H9 (cell line): ENCODE measurements around the gene LMLN. TPM values are rescaled to one million over a fixed set of nuclear protein-coding genes. Genes with fewer than 3 reads are reported as not detected.

ENCODE experiments used
- DNase-seq: peaks from one replicate; pipeline ENCODE4 v3.0.0-alpha.2; 2017
- H2AFZ ChIP-seq: one replicate; pipeline ENCODE4 v1.6.1; 2013; ENCODE audit warnings: mild to moderate bottlenecking, low read length, control low read depth, moderate library complexity
- H2AK5ac ChIP-seq: 2 replicates; pipeline ENCODE4 v1.6.1; 2013; ENCODE audit warnings: low read length, control low read depth, mixed read lengths; ENCODE audit not compliant: insufficient read length
- H2BK120ac ChIP-seq: one replicate; pipeline ENCODE4 v1.6.1; 2013; ENCODE audit warnings: low read depth, mild to moderate bottlenecking, low read length, control low read depth, inconsistent platforms; ENCODE audit not compliant: poor library complexity, severe bottlenecking
- H2BK12ac ChIP-seq: 2 replicates; pipeline ENCODE4 v1.6.1; 2013; ENCODE audit warnings: low read length, control low read depth, mixed read lengths, low read depth; ENCODE audit not compliant: insufficient read length
- H2BK15ac ChIP-seq: 2 replicates; pipeline ENCODE4 v1.6.1; 2013; ENCODE audit warnings: low read depth, low read length, control low read depth
- H2BK20ac ChIP-seq: one replicate; pipeline ENCODE4 v1.6.1; 2013; ENCODE audit warnings: low read depth, mild to moderate bottlenecking, low read length, control low read depth, inconsistent platforms; ENCODE audit not compliant: poor library complexity, severe bottlenecking
- H2BK5ac ChIP-seq: 2 replicates; pipeline ENCODE4 v1.6.1; 2013; ENCODE audit warnings: low read length, control low read depth, mixed read lengths; ENCODE audit not compliant: insufficient read length
- H3K14ac ChIP-seq: 2 replicates; pipeline ENCODE4 v1.6.1; 2013; ENCODE audit warnings: low read length, control low read depth; ENCODE audit not compliant: insufficient read depth
- H3K18ac ChIP-seq: 2 replicates; pipeline ENCODE4 v1.6.1; 2013; ENCODE audit warnings: low read depth, mild to moderate bottlenecking, mixed read lengths, low read length, control low read depth; ENCODE audit not compliant: insufficient read length
- H3K23ac ChIP-seq: 2 replicates; pipeline ENCODE4 v1.6.1; 2013; ENCODE audit warnings: low read length, control low read depth, mixed read lengths, low read depth; ENCODE audit not compliant: insufficient read length
- H3K23me2 ChIP-seq: 2 replicates; pipeline ENCODE4 v1.6.1; 2013; ENCODE audit warnings: low read depth, mild to moderate bottlenecking, mixed read lengths, low read length, control low read depth; ENCODE audit not compliant: insufficient read length, poor library complexity, severe bottlenecking
- H3K27ac ChIP-seq: 2 replicates; pipeline ENCODE4 v1.5.1; 2013; ENCODE audit warnings: low read length, control low read depth, mixed read lengths, low read depth; ENCODE audit not compliant: insufficient read length
- H3K27me3 ChIP-seq: 2 replicates; pipeline ENCODE4 v1.6.1; 2013; ENCODE audit warnings: low read length, control low read depth, inconsistent platforms; ENCODE audit not compliant: insufficient read depth
- H3K4ac ChIP-seq: 2 replicates; pipeline ENCODE4 v1.6.1; 2013; ENCODE audit warnings: low read depth, mild to moderate bottlenecking, control low read depth, inconsistent platforms, low read length, moderate library complexity
- H3K4me1 ChIP-seq: 2 replicates; pipeline ENCODE4 v1.6.1; 2013; ENCODE audit warnings: low read length, control low read depth, inconsistent platforms; ENCODE audit not compliant: insufficient read depth
- H3K4me2 ChIP-seq: 2 replicates; pipeline ENCODE4 v1.6.1; 2013; ENCODE audit warnings: low read length, control low read depth, mixed read lengths; ENCODE audit not compliant: insufficient read length, insufficient read depth
- H3K56ac ChIP-seq: 2 replicates; pipeline ENCODE4 v1.6.1; 2013; ENCODE audit warnings: low read depth, mild to moderate bottlenecking, mixed read lengths, low read length, control low read depth; ENCODE audit not compliant: insufficient read length
- H3K79me1 ChIP-seq: 2 replicates; pipeline ENCODE4 v1.6.1; 2013; ENCODE audit warnings: low read depth, mild to moderate bottlenecking, moderate library complexity, low read length, control low read depth, inconsistent platforms; ENCODE audit not compliant: insufficient read depth, poor library complexity, severe bottlenecking
- H3K79me2 ChIP-seq: 2 replicates; pipeline ENCODE4 v1.6.1; 2013; ENCODE audit warnings: low read length, control low read depth, inconsistent platforms; ENCODE audit not compliant: insufficient read depth
- H3K9ac ChIP-seq: 2 replicates; pipeline ENCODE4 v1.6.1; 2013; ENCODE audit warnings: low read length, control low read depth, mixed read lengths; ENCODE audit not compliant: insufficient read length; ENCODE audit errors: extremely low read depth
- H3K9me3 ChIP-seq: one replicate; pipeline ENCODE4 v1.6.1; 2013; ENCODE audit warnings: low read depth, low read length, inconsistent platforms; ENCODE audit not compliant: control insufficient read depth
- H3T11ph ChIP-seq: one replicate; pipeline ENCODE4 v1.6.1; 2013; ENCODE audit warnings: mild to moderate bottlenecking, low read length, control low read depth, inconsistent platforms
- H4K20me1 ChIP-seq: one replicate; pipeline ENCODE4 v1.6.1; 2013; ENCODE audit not compliant: control insufficient read depth, insufficient read length, insufficient read depth
- H4K5ac ChIP-seq: 2 replicates; pipeline ENCODE4 v1.6.1; 2013; ENCODE audit warnings: low read depth, mild to moderate bottlenecking, mixed read lengths, low read length, control low read depth; ENCODE audit not compliant: insufficient read length
- H4K8ac ChIP-seq: replicated peaks from 2 replicates; pipeline ENCODE4 v1.6.1; 2013; ENCODE audit warnings: low read length, control low read depth, mixed read lengths, low read depth; ENCODE audit not compliant: insufficient read length
- H4K91ac ChIP-seq: 2 replicates; pipeline ENCODE4 v1.6.1; 2013; ENCODE audit warnings: low read depth, mild to moderate bottlenecking, moderate library complexity, mixed read lengths, low read length, control low read depth; ENCODE audit not compliant: insufficient read length
- H3K27ac Mint-ChIP-seq, 3 experiments: 2 replicates in 2 of 3; 3 replicates in 1 of 3; pipeline ENCODE4 v1.8.0; 2020 to 2021; ENCODE audit warnings: mixed read lengths in 3 of 3, mild to moderate bottlenecking in 1 of 3, moderate library complexity in 1 of 3
- H3K27me3 Mint-ChIP-seq: 2 replicates; pipeline ENCODE4 v1.8.0; 2021; ENCODE audit warnings: low read depth, mild to moderate bottlenecking, moderate library complexity, mixed read lengths
- H3K36me3 Mint-ChIP-seq, 3 experiments: 2 replicates in 2 of 3; 3 replicates in 1 of 3; pipeline ENCODE4 v1.8.0; 2020 to 2021; ENCODE audit warnings: low read depth in 3 of 3, mixed read lengths in 3 of 3; ENCODE audit not compliant: insufficient read depth in 1 of 3
- H3K4me1 Mint-ChIP-seq, 2 experiments: 2 replicates each; pipeline ENCODE4 v1.8.0; 2020; ENCODE audit warnings: mixed read lengths in 2 of 2
- H3K4me3 Mint-ChIP-seq, 2 experiments: 2 replicates in 1 of 2; 3 replicates in 1 of 2; pipeline ENCODE4 v1.8.0; 2020 to 2021; ENCODE audit warnings: mild to moderate bottlenecking in 2 of 2, mixed read lengths in 2 of 2, moderate library complexity in 1 of 2
- H3K9me3 Mint-ChIP-seq, 2 experiments: 2 replicates in 1 of 2; 3 replicates in 1 of 2; pipeline ENCODE4 v1.8.0; 2020; ENCODE audit warnings: mild to moderate bottlenecking in 2 of 2, mixed read lengths in 2 of 2, moderate library complexity in 1 of 2
- WGBS: extraction: QIAGEN DNeasy Blood & Tissue Kit; methylation state at CpG from one replicate; pipeline ENCODE4 v1.1.7; 2013; ENCODE audit warnings: missing lambda C conversion rate, low lambda C conversion rate, mixed read lengths; ENCODE audit not compliant: insufficient read length; ENCODE audit errors: extremely low coverage; 5-methylcytosine and 5-hydroxymethylcytosine counted together
- total RNA-seq: library from RNA; stranded (reverse); gene quantifications from 2 replicates; pipeline ENCODE4 v1.2.1, GENCODE V29; 2021
- TF ChIP-seq, protein P1 (sequence below): fragments of 200-600 bp; sonication (generic); conservative IDR thresholded peaks from 3 replicates; pipeline ENCODE4 v1.8.0; 2021; ENCODE audit warnings: antibody characterized with exemption, mild to moderate bottlenecking

Gene LMLN
- total RNA-seq, 1 experiment from 2014 or later: 3.8 TPM

DNA sequence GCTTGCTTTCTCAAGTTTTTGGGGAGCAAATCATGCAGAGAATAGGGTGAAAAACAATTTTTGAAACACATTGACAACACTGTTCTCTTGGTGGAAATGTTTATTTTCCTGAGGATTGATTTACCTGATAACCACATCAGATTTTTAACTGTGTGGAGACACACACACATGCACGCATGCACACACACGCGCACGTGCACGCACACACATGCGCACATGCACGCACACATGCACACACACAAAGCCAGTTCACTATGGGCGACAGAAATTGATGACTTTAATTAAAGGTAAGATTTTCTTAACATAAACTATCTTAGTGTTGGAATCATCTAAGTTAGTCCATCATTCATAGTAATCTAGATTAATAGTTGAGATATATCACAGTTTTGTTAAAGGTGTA is 15.3 kb downstream of the LMLN start:
- H3K36me3 Mint-ChIP-seq: peaks cover 6 to 14% (median 10%) of the 10 kb centered on the region in 3 experiments
- no peak overlapping the region for H3K27ac Mint-ChIP-seq
- H3K4me2 ChIP-seq: no peak overlapping the region
- no peaks in the 10 kb centered on the region for H3K79me2 ChIP-seq
- H4K91ac ChIP-seq: no peak overlapping the region
- WGBS: no CpG with 5 or more reads among the region's 8 CpGs
- H3K9me3 ChIP-seq: no peaks in the 10 kb centered on the region
- H4K5ac ChIP-seq: no peak overlapping the region
- no peak overlapping the region for H3K23ac ChIP-seq
- H4K8ac ChIP-seq: no peak overlapping the region
- no peak overlapping the region for H2BK15ac ChIP-seq
- DNase-seq: no peak
- H3K56ac ChIP-seq: no peak overlapping the region
- H3K27me3 ChIP-seq: no peaks in the 10 kb centered on the region
- H3K4me1 ChIP-seq: no peaks in the 10 kb centered on the region
- no peak overlapping the region for H3K9ac ChIP-seq
- no peak overlapping the region for H2AFZ ChIP-seq
- 0 out of 4 replicates have a peak, but pooled peaks cover 0 to 2% of the 10 kb centered on the region in 2 experiments for H3K4me1 Mint-ChIP-seq
- H3K27me3 Mint-ChIP-seq: no peaks in the 10 kb centered on the region; the same call in 1 of the 2 replicates
- no peaks in the 10 kb centered on the region for H4K20me1 ChIP-seq
- H2BK20ac ChIP-seq: no peak overlapping the region
- H3K27ac ChIP-seq: no peak overlapping the region
- no peak overlapping the region for H2AK5ac ChIP-seq
- peaks cover 18 to 26% of the 10 kb centered on the region in 2 experiments for H3K9me3 Mint-ChIP-seq
- no peak overlapping the region for H3T11ph ChIP-seq
- no peak overlapping the region for H2BK12ac ChIP-seq
- TF ChIP-seq, protein P1, sequence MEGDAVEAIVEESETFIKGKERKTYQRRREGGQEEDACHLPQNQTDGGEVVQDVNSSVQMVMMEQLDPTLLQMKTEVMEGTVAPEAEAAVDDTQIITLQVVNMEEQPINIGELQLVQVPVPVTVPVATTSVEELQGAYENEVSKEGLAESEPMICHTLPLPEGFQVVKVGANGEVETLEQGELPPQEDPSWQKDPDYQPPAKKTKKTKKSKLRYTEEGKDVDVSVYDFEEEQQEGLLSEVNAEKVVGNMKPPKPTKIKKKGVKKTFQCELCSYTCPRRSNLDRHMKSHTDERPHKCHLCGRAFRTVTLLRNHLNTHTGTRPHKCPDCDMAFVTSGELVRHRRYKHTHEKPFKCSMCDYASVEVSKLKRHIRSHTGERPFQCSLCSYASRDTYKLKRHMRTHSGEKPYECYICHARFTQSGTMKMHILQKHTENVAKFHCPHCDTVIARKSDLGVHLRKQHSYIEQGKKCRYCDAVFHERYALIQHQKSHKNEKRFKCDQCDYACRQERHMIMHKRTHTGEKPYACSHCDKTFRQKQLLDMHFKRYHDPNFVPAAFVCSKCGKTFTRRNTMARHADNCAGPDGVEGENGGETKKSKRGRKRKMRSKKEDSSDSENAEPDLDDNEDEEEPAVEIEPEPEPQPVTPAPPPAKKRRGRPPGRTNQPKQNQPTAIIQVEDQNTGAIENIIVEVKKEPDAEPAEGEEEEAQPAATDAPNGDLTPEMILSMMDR: no peak
- H3K79me1 ChIP-seq: no peaks in the 10 kb centered on the region
- H3K14ac ChIP-seq: no peak overlapping the region
- H2BK120ac ChIP-seq: no peak overlapping the region
- no peak overlapping the region for H3K18ac ChIP-seq
- no peak overlapping the region for H3K4me3 Mint-ChIP-seq
- no peak overlapping the region for H3K4ac ChIP-seq
- no peaks in the 10 kb centered on the region for H3K23me2 ChIP-seq
- no peak overlapping the region for H2BK5ac ChIP-seq
